GM21360 (cell line): ENCODE results near the gene DPH7.
A peak's percentile ranks its signal among the peaks of the same experiment; 100 is the strongest.
"Not testable (repeated sequence)": the region's sequence is repeated elsewhere in the genome, so short reads cannot be mapped to it uniquely, and the experiment has no call there.

Source experiments
- ATAC-seq: cut with Tn5 transposase; IDR thresholded peaks from one replicate; pipeline ENCODE4 v1.9.1; 2021; ENCODE audit warnings: mild to moderate bottlenecking, moderate library complexity; ENCODE audit not compliant: unreplicated experiment

DPH7 gene

DNA sequence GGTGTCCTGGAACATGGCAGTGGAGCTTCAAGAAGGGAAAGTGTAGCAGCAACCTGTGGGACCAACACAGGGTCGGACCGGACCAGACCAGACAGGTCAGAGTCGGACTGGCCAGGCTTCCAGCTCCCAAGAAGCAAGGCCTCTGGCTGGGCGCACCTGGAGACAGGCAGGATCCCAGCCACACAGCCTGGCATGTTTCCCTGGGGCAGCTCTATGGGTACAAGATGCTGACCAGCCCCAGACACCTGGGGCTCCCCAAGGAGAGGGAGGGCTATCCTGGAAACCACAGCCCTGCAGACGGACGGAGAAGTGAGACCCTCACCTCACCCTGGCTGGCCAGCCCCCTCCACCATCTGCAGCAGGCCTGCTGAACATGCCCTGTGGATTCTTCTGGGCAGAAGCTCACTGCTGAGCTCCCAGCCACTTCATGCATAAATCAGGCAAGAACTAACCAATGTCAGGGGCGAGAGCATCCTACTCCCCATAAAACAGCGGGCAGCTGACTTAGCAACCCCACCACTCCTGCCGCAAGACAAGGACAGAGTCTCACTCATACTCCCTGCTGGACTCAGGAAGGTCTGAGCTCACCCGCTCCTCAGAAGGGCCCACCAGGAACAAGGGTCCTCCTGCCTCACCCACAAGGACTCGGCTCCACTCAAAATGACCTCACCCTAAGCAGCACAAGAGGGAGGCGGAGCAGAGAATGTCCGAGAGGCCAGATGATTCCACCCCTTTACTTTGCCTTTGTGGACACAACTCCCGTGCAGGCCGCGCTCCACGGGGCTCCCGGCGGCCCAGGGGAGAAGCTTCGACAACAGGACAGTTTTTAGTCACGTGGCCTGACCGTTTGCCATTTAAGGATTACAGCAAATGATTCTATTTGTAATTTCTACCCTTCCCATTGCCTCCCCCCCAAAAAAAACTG lies 2.9 kb upstream of the DPH7 start:
- ATAC-seq = no peak

- no peak for ATAC-seq
Measured at GRCh38 chr9:137580954-137581322, 2.2 kb upstream of the DPH7 start.

DNA sequence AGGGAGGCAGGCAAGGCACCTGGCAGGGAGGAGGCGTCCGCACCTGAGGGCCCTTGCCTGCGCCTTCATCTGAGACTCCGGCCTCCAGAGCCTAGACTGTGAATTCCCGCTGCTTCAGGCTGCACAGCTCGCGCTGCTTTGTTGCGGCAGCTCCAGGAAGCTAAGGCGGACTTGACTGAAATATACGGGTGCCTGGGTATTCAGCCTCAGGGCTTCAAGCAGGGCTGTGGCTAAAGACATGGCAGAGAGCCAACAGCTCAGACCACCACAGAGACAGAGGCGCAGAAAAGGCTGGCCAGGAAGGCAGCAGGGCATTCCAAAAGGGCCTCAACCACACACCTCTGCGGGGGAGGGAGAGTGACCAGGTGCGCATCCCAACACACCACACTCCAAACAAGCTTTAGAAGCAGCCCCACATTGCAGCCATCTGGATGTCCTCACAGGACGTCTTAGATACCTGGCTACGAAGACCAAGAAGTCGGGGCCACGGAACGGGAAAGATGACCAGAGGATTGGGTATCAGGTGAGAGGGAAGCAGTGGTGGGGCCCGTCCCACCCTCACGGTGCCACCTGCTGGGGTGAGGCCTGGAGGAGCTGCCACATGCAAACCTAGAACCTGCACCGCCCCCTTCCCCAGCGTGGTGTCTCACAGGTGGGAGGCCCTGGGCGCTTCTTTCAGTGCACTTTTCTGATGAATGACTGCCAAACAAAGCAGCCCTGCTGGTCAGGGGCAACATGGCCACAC lies 1.7 kb upstream of the DPH7 start:
- ATAC-seq = no peak

- no peak for ATAC-seq
Measured at GRCh38 chr9:137579259-137579604, 507 bp upstream of the DPH7 start.

DNA sequence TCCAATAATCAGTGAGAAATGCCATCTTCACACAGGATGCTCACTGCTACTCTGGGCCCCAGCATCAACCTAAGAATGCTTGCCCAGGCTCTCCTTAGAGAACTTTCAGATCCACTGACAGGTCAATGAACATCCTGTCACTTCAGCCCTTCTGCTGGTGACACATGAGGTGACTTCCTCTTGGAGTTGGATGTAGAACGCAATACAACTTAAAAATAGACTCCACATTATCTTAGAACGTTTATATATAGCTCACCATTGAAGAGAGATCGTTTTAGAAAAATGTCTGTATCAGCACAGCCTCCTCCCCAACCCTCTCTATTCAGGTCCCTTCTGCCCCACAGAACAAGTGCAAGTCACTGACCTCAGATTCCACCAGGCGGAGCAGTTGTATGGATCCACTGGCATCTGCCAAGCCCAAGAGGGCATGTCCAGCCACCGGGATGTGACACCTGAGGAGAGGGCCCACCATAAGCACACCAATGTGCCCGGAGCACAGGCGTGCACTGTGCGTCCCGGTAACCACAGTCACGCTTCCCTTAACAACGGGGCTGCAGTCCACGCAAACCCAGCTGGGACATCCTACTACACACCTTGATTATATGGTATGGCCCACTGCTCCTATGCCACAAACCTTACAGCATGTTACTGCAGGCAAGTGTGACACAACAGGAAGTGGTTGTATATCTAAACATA lies 2.9 kb downstream of the DPH7 start:
- no peak for ATAC-seq

DNA sequence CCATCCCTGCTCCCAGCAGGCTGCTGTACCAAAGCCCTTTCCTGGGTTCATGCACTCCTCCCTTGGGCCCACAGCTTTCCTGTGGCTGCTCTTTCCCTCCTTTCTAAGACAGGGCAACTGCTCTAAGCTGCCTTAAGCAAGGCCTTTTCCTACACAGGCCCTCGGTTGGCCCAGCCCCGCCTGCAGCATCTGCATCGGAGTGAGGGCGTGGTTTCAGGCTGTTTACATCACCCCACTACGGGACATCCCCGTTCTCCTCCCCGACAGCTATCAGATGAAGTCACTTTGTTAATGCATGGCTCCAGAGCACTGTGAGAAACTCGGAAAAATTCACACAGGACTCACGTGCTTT lies 3.4 kb downstream of the DPH7 start:
- ATAC-seq = no peak

- ATAC-seq = no peak
Measured at GRCh38 chr9:137574192-137574591, 4.5 kb downstream of the DPH7 start.

DNA sequence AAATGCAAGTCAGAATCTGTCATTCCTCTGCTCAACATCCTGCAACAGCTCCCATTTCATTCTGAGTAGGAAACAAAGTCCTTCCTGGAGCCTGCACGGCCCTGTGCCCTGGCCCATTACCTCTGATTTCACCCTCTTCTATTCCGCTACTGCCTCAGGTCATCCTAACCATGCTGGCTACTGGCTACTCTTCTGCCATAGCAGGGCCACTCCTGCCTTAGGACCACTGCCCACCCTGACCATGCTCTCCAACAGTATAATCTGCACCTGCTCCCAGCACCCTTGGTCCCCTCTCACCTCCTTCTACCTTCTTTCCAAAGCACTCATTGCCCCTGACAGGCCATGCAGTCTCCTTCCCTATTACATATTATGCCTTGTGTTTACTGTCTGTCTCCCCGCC lies 8.2 kb downstream of the DPH7 start:
- no peak for ATAC-seq

DNA sequence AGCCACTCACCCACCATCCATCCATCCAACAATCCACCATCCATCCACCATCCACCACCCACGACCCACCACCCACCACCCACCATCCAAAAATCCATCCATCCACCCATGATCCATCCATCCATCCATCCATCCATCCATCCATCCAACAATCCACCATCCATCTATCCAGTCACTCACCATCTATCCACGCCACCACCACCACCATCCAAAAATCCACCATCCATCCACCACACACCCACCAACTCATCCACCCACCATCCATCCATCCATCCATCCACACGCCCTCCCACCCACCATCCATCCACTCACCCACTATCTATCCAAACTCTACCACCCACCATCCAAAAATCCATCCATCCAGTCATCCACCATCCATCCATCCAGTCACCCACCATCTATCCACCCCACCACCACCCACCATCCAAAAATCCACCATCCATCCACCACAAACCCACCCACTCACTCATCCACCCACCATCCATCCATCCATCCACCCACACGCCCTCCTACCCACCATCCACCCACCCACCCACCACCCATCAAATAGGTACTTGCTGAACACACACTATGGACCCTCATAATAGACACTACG lies 9.0 kb downstream of the DPH7 start:
- no peak for ATAC-seq

DNA sequence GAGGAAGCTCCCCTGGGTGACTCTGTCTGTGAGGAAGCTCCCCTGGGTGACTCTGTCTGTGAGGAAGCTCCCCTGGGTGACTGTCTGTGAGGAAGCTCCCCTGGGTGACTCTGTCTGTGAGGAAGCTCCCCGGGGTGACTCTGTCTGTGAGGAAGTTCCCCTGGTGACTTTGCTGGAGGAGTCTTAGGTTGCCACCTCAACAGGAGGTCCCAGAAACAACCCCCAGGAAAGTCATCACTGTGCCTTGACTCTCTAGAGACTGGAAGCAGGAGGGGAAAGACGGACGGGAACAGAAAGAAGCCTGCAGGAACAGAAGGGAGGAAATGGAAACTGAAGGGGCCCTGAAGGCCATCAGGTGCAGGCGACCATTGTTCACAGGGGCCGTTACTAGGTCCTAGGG lies 10.3 kb downstream of the DPH7 start:
- ATAC-seq = not testable (repeated sequence)

GRCh38 chr9:137564817-137565411 lies 13.8 kb downstream of the DPH7 start:
- no peak for ATAC-seq

DNA sequence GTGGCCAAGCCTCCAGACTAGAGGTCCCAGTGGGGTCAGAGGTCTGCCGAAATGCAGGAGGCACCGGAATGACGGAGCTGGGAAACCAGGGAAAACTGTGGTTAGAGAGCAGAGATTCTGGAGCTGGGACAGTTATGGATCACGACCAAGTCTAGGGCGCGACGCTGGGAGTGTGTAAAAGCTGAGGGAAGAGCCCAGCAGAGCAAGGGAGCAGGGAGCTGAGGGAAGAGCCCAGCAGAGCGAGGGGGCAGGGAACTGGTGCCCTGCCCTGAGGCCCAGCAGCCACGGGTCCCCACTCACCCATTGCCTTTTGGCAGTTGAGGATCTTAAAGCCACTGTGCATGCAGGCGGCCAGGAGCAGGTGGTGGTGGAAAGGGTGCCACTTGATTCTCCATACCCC lies 14.6 kb downstream of the DPH7 start:
- ATAC-seq = no peak

DNA sequence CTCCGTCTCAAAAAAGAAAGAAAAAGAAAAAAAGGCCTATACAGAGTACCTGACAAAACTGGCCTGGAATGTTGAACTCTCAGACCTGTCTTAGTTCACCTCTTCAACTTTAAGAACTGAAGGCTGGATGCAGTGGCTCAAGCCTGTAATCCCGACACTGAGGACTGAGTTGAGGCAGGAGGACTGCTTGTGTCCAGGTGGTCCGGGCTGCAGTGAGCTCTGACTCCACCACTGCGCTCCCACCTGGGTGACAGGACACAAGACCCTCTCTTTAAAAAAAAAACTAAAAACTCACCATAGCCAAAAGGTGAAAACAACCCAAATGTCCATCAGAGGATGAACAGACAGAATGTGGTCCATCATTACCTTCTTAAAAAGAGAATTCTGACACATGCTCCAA lies 20.6 kb downstream of the DPH7 start:
- no peak for ATAC-seq

DNA sequence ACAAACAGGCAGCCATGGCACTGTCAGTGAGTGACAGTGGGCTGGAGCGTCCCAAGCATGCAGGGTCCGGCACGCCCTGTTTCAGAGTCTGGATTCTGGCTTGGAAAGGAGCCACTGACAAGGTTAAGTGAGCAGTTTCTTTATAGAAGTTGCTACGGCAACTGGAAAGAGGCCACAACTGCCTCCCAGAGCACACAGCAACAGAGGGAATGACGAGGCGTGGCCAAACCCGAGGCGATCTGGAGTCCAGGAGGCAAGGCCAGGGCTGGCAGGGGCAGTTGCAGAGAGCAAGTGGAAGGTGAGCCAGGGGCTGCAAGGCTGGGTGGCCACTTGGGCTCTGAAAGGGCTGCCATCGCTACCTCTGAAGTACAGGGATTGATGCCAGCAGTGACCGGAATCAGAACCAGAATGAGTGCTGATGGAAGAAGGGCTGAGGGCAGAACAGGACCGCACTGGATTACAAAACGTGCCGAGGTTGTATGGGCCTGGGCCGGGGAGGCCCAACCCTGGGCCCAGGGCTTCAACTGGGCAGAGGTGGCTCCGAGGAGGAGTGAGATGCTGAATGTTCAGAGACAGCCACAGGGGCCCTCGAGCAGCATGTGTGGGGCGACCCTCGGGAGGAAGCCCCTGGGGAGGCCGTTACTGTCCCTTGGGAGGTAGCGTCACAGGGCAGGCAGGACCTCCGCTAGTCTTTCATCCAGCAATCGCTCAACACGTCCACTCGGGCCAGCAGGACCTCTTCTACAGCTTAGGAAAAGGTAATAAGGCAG lies 22.5 kb downstream of the DPH7 start:
- no peak for ATAC-seq

- no peak for ATAC-seq
Measured at GRCh38 chr9:137555179-137555578, 23.5 kb downstream of the DPH7 start.

DNA sequence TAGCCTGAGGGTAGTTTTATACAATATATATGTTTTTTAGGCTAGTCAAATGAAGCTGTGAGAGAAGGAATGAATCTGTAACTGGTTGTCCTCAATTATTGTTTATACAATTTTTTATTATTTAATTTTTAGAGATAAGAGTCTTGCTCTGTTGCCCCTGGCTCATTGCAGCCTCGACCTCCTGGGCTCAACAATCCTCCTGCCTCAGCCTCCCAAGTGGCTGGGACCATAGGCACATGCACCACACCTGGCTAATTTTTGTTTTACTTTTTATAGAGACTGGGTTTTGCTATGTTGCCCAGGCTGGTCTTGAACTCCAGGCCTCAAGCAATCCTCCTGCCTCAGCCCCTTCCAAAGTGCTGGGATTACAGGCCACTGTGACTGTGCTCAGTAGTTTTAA lies 24.4 kb downstream of the DPH7 start:
- no peak for ATAC-seq

DNA sequence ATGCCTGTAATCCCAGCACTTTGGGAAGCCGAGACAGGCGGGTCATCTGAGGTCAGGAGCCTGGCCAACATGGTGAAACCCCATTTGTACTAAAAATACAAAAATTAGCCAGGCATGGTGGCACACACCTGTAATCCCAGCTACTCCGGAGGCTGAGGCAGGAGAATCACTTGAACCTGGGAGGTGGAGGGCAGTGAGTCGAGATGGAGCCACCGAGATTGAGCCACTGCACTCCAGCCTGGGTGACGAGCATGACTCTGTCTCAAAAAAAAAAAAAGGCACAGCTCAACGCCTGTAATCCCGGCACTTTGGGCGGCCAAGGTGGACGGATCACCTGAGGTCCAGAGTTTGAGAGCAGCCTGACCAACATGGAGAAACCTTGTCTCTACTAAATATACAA lies 25.1 kb downstream of the DPH7 start:
- not testable (repeated sequence) for ATAC-seq

DNA sequence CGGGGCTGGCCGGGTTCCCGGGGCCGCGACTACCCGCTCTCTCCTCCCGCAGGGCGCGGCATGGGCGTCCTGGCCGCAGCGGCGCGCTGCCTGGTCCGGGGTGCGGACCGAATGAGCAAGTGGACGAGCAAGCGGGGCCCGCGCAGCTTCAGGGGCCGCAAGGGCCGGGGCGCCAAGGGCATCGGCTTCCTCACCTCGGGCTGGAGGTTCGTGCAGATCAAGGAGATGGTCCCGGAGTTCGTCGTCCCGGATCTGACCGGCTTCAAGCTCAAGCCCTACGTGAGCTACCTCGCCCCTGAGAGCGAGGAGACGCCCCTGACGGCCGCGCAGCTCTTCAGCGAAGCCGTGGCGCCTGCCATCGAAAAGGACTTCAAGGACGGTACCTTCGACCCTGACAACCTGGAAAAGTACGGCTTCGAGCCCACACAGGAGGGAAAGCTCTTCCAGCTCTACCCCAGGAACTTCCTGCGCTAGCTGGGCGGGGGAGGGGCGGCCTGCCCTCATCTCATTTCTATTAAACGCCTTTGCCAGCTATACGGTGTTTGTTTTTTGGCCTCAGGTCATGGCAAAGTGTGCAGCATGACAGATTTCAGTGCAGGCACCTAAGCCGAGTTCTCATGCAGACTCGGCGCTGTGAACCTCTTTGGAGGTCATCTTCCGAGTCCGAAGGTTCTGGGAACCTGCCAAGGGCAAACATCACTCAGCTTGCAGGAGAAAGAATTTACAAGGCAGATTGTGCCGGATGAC lies 26.5 kb downstream of the DPH7 start:
- ATAC-seq = no peak

GRCh38 chr9:137551264-137552021 lies 27.3 kb downstream of the DPH7 start, which contains the start of gene MRPL41:
Gene MRPL41 (plus strand): TSS chr9:137551879. CDS start chr9:137552082, 203 bp downstream.
- ATAC-seq = peak; percentile 72
